Activated T-cell treated with anti-CD3 and anti-CD28 coated beads, Interleukin-2, amount 50 U/mL, for 48 hours (primary cell): ENCODE results near the gene LSM11.

Experiments
- DNase-seq, 2 experiments: peaks; one replicate each; pipeline ENCODE4 v3.0.0-alpha.2; 2020

Gene LSM11

DNA sequence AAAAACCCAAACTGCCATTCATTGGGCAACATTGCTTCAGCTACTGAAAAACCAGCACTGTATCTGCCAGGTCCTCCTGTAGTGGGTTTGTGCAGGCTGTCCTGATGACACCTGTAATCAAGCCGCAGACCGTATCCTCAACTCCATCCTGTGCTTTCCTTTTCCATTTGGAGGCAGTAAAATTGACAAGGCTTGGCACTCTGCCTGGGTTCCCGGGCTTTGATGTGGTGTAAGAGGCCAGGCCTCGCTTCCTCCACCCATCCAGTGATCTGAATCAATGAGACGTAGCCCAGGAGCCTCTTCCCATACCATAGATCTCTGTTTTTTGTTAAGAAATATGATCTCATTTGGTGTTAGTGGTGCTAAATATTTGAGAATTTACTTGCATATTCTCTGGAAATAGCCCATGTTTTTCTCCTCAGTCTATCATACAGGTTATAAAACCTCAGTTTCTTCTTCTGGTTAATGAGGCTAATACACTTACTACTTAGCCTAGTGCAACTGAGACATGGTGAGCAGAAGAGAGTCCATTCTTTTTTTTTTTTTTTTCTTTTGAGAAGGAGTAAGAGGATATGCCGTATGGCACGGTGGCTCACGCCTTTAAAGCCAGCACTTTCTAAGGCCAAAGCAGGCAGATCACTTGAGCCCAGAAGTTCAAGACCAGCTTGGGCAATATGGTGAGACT, 34.8 kb downstream of the LSM11 start:
- no peak for DNase-seq

DNA sequence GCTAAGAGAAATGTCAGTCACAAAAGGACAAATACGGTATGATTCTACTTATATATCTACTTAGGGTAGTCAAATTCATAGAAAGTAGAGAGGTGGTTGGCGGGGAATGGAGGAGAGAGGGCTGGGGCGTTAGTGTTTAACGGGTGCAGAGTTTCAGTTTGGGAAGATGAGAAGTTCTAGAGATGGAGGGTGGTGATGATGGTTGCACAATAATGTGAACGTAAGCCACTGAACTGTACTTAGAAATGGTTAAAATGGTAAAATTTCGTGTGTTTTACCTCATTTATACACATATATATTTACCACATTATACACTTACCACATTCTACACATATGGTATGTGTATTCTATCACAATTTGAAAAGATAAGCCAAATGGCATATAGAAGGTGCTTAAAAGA, 35.7 kb downstream of the LSM11 start:
- DNase-seq: no peak

DNA sequence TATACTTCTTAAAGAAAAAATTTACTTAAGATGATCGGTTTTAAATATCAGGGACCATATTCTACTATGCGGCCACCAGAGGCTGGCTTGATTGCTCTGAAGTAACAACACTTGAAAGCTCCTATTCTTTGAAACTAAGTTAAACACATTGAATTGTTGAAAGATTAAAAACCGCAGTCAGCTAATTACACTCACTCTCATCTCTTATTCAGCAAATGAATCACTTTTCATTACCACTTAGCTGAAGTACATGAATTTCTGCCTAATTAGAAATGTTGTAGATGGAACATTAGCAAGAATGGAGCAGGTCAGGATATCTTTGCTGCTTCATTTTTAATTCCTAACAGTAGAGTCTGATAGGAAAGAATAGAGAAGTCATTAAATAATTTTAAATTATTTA, 42.3 kb downstream of the LSM11 start:
- no peak for DNase-seq

GRCh38 chr5:157793301-157793700, 49.8 kb downstream of the LSM11 start:
- DNase-seq: no peak

GRCh38 chr5:157799578-157799977, 56.1 kb downstream of the LSM11 start:
- no peak for DNase-seq

- no peak for DNase-seq
Measured at GRCh38 chr5:157800137-157800536, 56.6 kb downstream of the LSM11 start.

DNA sequence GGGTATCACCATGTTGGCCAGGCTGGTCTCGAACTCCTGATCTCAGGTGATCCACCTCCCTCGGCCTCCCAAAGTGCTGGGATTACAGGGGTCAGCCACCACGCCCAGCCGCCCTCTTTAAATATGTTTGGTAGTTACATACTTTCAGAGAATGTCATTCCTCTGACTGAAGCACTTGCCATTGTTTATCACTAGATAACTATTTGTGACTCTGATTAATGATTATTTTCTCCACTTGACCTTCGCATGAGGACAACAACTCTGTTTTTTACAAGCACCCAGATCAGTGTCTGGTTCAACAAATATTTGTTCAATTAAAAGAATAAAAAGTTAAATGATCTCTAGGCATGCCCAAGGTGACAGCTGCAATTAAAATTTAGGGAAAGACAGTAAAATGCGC, 59.2 kb downstream of the LSM11 start:
- no peak for DNase-seq

- DNase-seq: no peak
Measured at GRCh38 chr5:157808043-157808442, 64.5 kb downstream of the LSM11 start.
